PC-9 (cell line): ENCODE data around the gene PPP2R5C.

ENCODE experiments used
- CTCF ChIP-seq: fragments of 200-600 bp; sonication (generic); conservative IDR thresholded peaks from 2 replicates; pipeline ENCODE4 v1.6.1; 2017; ENCODE audit warnings: mixed run types, antibody characterized with exemption, mild to moderate bottlenecking, moderate library complexity
- EZH2 ChIP-seq: fragments of 200-600 bp; sonication (generic); IDR thresholded peaks from 2 replicates; pipeline ENCODE4 v1.8.0; 2017; ENCODE audit warnings: antibody characterized with exemption, low read depth

- no peak for TF ChIP-seq CTCF
- no peak for TF ChIP-seq EZH2
Observed at GRCh38 chr14:101721111-101721510, 40.4 kb upstream of the PPP2R5C start.
